Measurements from ENCODE around the gene AKR7A2. TPM values are rescaled to one million over a fixed set of nuclear protein-coding genes. Genes with fewer than 3 reads are reported as not detected.

The AKR7A2 gene
- total RNA-seq, 1 experiment from 2014 or later: 86.6 TPM

DNA sequence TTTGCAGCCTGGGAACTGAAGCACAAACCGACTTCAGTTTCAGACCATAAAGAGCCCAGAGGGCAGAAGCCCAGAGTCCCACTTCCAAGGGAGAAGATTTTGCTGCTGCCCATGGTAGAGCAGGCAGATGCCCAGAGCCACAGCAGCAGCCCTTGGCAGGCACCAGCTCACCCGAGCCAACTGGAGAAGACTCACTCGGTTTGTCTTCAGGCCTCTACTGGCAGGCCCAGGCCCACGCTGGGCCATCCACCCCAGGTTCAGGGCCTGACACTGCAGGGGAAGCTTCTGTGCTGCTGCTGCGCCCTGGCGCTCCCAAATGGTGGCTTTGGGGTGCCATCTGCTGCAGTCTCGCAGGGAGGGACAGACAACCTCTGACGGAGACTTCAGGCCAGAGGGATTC, 33.4 kb upstream of the AKR7A2 start:
- no peak for ATAC-seq
- TF ChIP-seq TCF7L2 (IDR thresholded peaks at IDR 0.05; ENCODE audit: low read depth, low read length) (no peak), POLR2AphosphoS5 (IDR thresholded peaks at IDR 0.05; ENCODE audit: low read depth, low read length) (no peak), SIN3A (IDR thresholded peaks at IDR 0.05; ENCODE audit: borderline replicate concordance, insufficient read depth, low read depth, low read length) (no peak)
- TF ChIP-seq, protein P1, sequence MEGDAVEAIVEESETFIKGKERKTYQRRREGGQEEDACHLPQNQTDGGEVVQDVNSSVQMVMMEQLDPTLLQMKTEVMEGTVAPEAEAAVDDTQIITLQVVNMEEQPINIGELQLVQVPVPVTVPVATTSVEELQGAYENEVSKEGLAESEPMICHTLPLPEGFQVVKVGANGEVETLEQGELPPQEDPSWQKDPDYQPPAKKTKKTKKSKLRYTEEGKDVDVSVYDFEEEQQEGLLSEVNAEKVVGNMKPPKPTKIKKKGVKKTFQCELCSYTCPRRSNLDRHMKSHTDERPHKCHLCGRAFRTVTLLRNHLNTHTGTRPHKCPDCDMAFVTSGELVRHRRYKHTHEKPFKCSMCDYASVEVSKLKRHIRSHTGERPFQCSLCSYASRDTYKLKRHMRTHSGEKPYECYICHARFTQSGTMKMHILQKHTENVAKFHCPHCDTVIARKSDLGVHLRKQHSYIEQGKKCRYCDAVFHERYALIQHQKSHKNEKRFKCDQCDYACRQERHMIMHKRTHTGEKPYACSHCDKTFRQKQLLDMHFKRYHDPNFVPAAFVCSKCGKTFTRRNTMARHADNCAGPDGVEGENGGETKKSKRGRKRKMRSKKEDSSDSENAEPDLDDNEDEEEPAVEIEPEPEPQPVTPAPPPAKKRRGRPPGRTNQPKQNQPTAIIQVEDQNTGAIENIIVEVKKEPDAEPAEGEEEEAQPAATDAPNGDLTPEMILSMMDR (IDR thresholded peaks at IDR 0.05): no peak
- TF ChIP-seq, protein P2, sequence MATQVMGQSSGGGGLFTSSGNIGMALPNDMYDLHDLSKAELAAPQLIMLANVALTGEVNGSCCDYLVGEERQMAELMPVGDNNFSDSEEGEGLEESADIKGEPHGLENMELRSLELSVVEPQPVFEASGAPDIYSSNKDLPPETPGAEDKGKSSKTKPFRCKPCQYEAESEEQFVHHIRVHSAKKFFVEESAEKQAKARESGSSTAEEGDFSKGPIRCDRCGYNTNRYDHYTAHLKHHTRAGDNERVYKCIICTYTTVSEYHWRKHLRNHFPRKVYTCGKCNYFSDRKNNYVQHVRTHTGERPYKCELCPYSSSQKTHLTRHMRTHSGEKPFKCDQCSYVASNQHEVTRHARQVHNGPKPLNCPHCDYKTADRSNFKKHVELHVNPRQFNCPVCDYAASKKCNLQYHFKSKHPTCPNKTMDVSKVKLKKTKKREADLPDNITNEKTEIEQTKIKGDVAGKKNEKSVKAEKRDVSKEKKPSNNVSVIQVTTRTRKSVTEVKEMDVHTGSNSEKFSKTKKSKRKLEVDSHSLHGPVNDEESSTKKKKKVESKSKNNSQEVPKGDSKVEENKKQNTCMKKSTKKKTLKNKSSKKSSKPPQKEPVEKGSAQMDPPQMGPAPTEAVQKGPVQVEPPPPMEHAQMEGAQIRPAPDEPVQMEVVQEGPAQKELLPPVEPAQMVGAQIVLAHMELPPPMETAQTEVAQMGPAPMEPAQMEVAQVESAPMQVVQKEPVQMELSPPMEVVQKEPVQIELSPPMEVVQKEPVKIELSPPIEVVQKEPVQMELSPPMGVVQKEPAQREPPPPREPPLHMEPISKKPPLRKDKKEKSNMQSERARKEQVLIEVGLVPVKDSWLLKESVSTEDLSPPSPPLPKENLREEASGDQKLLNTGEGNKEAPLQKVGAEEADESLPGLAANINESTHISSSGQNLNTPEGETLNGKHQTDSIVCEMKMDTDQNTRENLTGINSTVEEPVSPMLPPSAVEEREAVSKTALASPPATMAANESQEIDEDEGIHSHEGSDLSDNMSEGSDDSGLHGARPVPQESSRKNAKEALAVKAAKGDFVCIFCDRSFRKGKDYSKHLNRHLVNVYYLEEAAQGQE (IDR thresholded peaks at IDR 0.05; ENCODE audit: insufficient read depth in 1 of 2, low read depth in 2 of 2, low read length in 1 of 2): no peak
- no TSS peak for BruUV-seq (replicated peaks)
- Histone ChIP-seq H3K36me3 (ENCODE audit: control insufficient read depth, insufficient read depth, low read length) (peaks cover 5% of the 10 kb centered on the region; the same call in 1 of the 2 replicates), H3K27ac (ENCODE audit: low read length) (peak overlapping the region; percentile 17; the same call in 1 of the 2 replicates), H3K4me3 (ENCODE audit: low read depth in 2 of 2, low read length in 2 of 2) (no peak overlapping the region), H3K4me1 (ENCODE audit: control insufficient read depth, insufficient read depth, low read length) (0 out of 2 replicates have a peak, but pooled peaks cover 3% of the 10 kb centered on the region), H3K27me3 (ENCODE audit: control insufficient read depth, insufficient read depth, low read length) (no peaks in the 10 kb centered on the region), H3K9me3 (ENCODE audit: control insufficient read depth, insufficient read depth, low read depth, low read length) (no peaks in the 10 kb centered on the region)
- in situ Hi-C loops (cut with HindIII; ENCODE audit: low pct_unique_long_range_greater_than_20kb, low sequenced_read_pairs) (no loop called here), intact Hi-C loops (cut with micrococcal nuclease; ENCODE audit: unreplicated experiment) (no loop called here)
- ChIA-PET POLR2A (no interaction called here), CTCF (no interaction called here)
- DNase-seq (ENCODE audit: low read depth, low spot score): no peak

DNA sequence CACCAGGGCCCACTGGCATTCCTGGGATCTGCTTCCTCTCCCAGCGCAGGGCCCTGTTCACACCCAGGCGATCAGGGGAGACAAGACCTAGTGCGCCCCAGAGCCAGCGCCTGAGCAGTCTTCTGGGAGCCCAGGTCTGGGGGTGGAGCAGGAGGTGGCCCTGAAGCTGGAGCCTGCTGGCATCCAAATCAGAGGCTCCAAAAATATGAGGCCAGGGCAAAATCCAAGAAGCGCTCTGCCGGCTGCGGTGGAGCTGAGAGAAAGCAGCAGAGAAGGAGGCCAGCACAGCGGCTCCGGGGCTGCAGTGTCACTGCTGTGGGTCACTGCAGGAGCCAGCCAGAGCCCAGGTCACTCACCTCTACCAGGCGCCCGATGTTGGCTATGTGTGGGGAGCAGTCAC, 32.9 kb upstream of the AKR7A2 start:
- Histone ChIP-seq H3K4me1 (ENCODE audit: control insufficient read depth, insufficient read depth, low read length) (0 out of 2 replicates have a peak, but pooled peaks cover 3% of the 10 kb centered on the region), H3K27me3 (ENCODE audit: control insufficient read depth, insufficient read depth, low read length) (no peaks in the 10 kb centered on the region), H3K27ac (ENCODE audit: low read length) (no peak overlapping the region), H3K36me3 (ENCODE audit: control insufficient read depth, insufficient read depth, low read length) (peaks cover 5% of the 10 kb centered on the region; the same call in 1 of the 2 replicates), H3K9me3 (ENCODE audit: control insufficient read depth, insufficient read depth, low read depth, low read length) (no peaks in the 10 kb centered on the region), H3K4me3 (ENCODE audit: low read depth in 2 of 2, low read length in 2 of 2) (no peak overlapping the region)
- intact Hi-C loops (cut with micrococcal nuclease; ENCODE audit: unreplicated experiment): loop anchor here (5.0 kb wide), 1 partner anchor 307 kb away; no protein-coding TSS in a partner anchor
- in situ Hi-C loops (cut with HindIII; ENCODE audit: low pct_unique_long_range_greater_than_20kb, low sequenced_read_pairs): no loop called here
- DNase-seq (ENCODE audit: low read depth, low spot score) (no peak), ATAC-seq (peak; percentile 3; the same call in 1 of the 2 replicates)
- ChIA-PET CTCF (no interaction called here), POLR2A (no interaction called here)
- TF ChIP-seq TCF7L2 (IDR thresholded peaks at IDR 0.05; ENCODE audit: low read depth, low read length): no peak
- TF ChIP-seq, protein P1 (IDR thresholded peaks at IDR 0.05): no peak
- TF ChIP-seq, protein P2 (IDR thresholded peaks at IDR 0.05; ENCODE audit: insufficient read depth in 1 of 2, low read depth in 2 of 2, low read length in 1 of 2): no peak
- no peak for TF ChIP-seq SIN3A (IDR thresholded peaks at IDR 0.05; ENCODE audit: borderline replicate concordance, insufficient read depth, low read depth, low read length)
- no peak for TF ChIP-seq POLR2AphosphoS5 (IDR thresholded peaks at IDR 0.05; ENCODE audit: low read depth, low read length)
- BruUV-seq (replicated peaks): no TSS peak

Data from Panc1 (cell line).